B cell (primary cell): ENCODE measurements around the gene MAP3K12. TPM values are rescaled to one million over a fixed set of nuclear protein-coding genes. Genes with fewer than 3 reads are reported as not detected.

Experiments used
- ATAC-seq: fragments of 200-7000 bp; cut with Tn5 transposase; one replicate; pipeline ENCODE4 v1.10.0; 2021; ENCODE audit warnings: low read depth, mild to moderate bottlenecking, moderate number of reproducible peaks, moderate library complexity
- CTCF ChIA-PET: fragments of 350-600 bp; sonication (Branson Sonifier 250); formaldehyde crosslinking; loops from one replicate; lab custom pipeline; 2021; ENCODE audit warnings: antibody characterized with exemption, inconsistent platforms; lab: Charles Lee
- POLR2A ChIA-PET: fragments of 350-600 bp; sonication (Branson Sonifier 250); formaldehyde crosslinking; loops from one replicate; lab custom pipeline; 2021; ENCODE audit warnings: antibody characterized with exemption; lab: Charles Lee
- DNase-seq: peaks from one replicate; pipeline ENCODE4 v3.0.0; 2013
- H2AFZ ChIP-seq: 2 replicates; pipeline ENCODE4 v1.6.1; 2012; ENCODE audit warnings: mild to moderate bottlenecking, low read depth, low read length; ENCODE audit not compliant: insufficient read depth, poor library complexity, severe bottlenecking
- H3K27ac ChIP-seq, 2 donors: 1 replicate in 1 of 2; 2 replicates in 1 of 2; pipeline ENCODE4 v1.5.1; 2012 to 2013; ENCODE audit warnings: low read length in 2 of 2, mild to moderate bottlenecking in 2 of 2, moderate library complexity in 1 of 2
- H3K27me3 ChIP-seq, 4 experiments: fragments of 200-600 bp in 1 of 4; sonication (generic) in 1 of 4; replicated peaks in 1 of 4; 1 replicate in 2 of 4; 2 replicates in 2 of 4; pipeline versions ENCODE4 v1.6.1 to v1.7.0; 2013 to 2016; ENCODE audit warnings: low read length in 3 of 4, mild to moderate bottlenecking in 2 of 4, mixed read lengths in 1 of 4, moderate library complexity in 1 of 4; ENCODE audit not compliant: insufficient read depth in 4 of 4, control insufficient read depth in 3 of 4; ENCODE audit errors: control extremely low read depth in 1 of 4
- H3K36me3 ChIP-seq, 2 experiments: replicated peaks in 1 of 2; 1 replicate in 1 of 2; 2 replicates in 1 of 2; pipeline versions ENCODE4 v1.6.1 to v1.7.1; 2013; ENCODE audit warnings: low read length in 1 of 2; ENCODE audit not compliant: insufficient read depth in 2 of 2, control insufficient read depth in 1 of 2; ENCODE audit errors: control extremely low read depth in 1 of 2, extremely low read depth in 1 of 2
- H3K4me1 ChIP-seq, 2 donors: fragments of 200-600 bp in 1 of 2; sonication (generic) in 1 of 2; 1 replicate in 1 of 2; 2 replicates in 1 of 2; pipeline versions ENCODE4 v1.5.1 to v1.6.1; 2013 to 2017; ENCODE audit warnings: low read length in 2 of 2; ENCODE audit not compliant: control insufficient read depth in 2 of 2, insufficient read depth in 2 of 2
- H3K4me2 ChIP-seq: replicated peaks from 2 replicates; pipeline ENCODE3; 2012; ENCODE audit warnings: mild to moderate bottlenecking, low read depth, low read length; ENCODE audit not compliant: poor library complexity, severe bottlenecking
- H3K4me3 ChIP-seq, 5 experiments: fragments of 200-600 bp in 1 of 5; sonication (generic) in 1 of 5; 1 replicate in 3 of 5; 2 replicates in 2 of 5; pipeline versions ENCODE4 v1.5.1 to v1.7.0; 2011 to 2016; ENCODE audit warnings: low read length in 4 of 5, mild to moderate bottlenecking in 4 of 5, low read depth in 2 of 5, control low read depth in 1 of 5, moderate library complexity in 1 of 5; ENCODE audit not compliant: insufficient read depth in 1 of 5; ENCODE audit errors: control extremely low read depth in 1 of 5, extremely low read depth in 1 of 5
- H3K79me2 ChIP-seq: fragments of 200-600 bp; sonication (generic); one replicate; pipeline ENCODE4 v1.6.0; 2016; ENCODE audit warnings: low read length; ENCODE audit not compliant: control insufficient read depth, insufficient read depth
- H3K9ac ChIP-seq: fragments of 200-600 bp; sonication (generic); 2 replicates; pipeline ENCODE4 v1.6.1; 2017; ENCODE audit warnings: mild to moderate bottlenecking, low read length, moderate library complexity
- H3K9me3 ChIP-seq, 3 donors: one replicate each; pipeline versions ENCODE4 v1.6.1 to v1.7.1; 2013; ENCODE audit warnings: low read length in 2 of 3; ENCODE audit not compliant: control insufficient read depth in 2 of 3, insufficient read depth in 1 of 3; ENCODE audit errors: control extremely low read depth in 1 of 3
- H4K20me1 ChIP-seq: 2 replicates; pipeline ENCODE4 v1.6.0; 2012; ENCODE audit warnings: mild to moderate bottlenecking, low read length; ENCODE audit not compliant: insufficient read depth, control insufficient read depth, poor library complexity, severe bottlenecking
- H3K27ac Mint-ChIP-seq: one replicate; pipeline ENCODE4 v1.8.0; 2021; ENCODE audit warnings: mixed read lengths
- H3K27me3 Mint-ChIP-seq: one replicate; pipeline ENCODE4 v1.8.0; 2021; ENCODE audit warnings: mixed read lengths
- H3K4me1 Mint-ChIP-seq: one replicate; pipeline ENCODE4 v1.8.0; 2021; ENCODE audit warnings: mixed read lengths
- H3K4me3 Mint-ChIP-seq: one replicate; pipeline ENCODE4 v1.8.0; 2021; ENCODE audit warnings: mixed read lengths
- H3K9me3 Mint-ChIP-seq: one replicate; pipeline ENCODE4 v1.8.0; 2022; ENCODE audit warnings: mixed read lengths; ENCODE audit not compliant: insufficient read depth
- EZH2 ChIP-seq: IDR thresholded peaks from 2 replicates; pipeline ENCODE4 v1.6.1; 2012; ENCODE audit warnings: borderline replicate concordance, low read depth, mild to moderate bottlenecking, moderate library complexity, low read length; ENCODE audit not compliant: insufficient read depth, poor library complexity, severe bottlenecking
- WGBS: methylation state at CpG from one replicate; pipeline ENCODE4 v1.1.5; 2013; ENCODE audit warnings: missing lambda C conversion rate; ENCODE audit not compliant: insufficient coverage; 5-methylcytosine and 5-hydroxymethylcytosine counted together
- intact Hi-C: fragments of 100-400 bp; cut with micrococcal nuclease; formaldehyde crosslinking; loops from one replicate; pipeline ENCODE4 v1.10.0; 2022
- polyA plus RNA-seq: library from polyadenylated mRNA; depleted of rRNA; stranded (reverse); fragments of >200 nt; gene quantifications from 2 replicates; pipeline ENCODE4 v1.2.3, GENCODE V29; 2012
- total RNA-seq, 2 donors: library from RNA; stranded (reverse); fragments of 120-200 nt in 1 of 2; gene quantifications; 1 replicate in 1 of 2; 2 replicates in 1 of 2; pipeline versions ENCODE4 v1.2.3 to v1.2.4, GENCODE V29; 2013 to 2022
- TF ChIP-seq, protein P1 (sequence below): fragments of 200-600 bp; IDR thresholded peaks from one replicate; pipeline ENCODE4 v1.8.0; 2022; ENCODE audit warnings: antibody characterized with exemption, mild to moderate bottlenecking

Gene MAP3K12
- total and polyA plus RNA-seq, 2 donors (not counting 1 experiment from before 2014, with no cell fraction given): 15.0 to 17.0 TPM

DNA sequence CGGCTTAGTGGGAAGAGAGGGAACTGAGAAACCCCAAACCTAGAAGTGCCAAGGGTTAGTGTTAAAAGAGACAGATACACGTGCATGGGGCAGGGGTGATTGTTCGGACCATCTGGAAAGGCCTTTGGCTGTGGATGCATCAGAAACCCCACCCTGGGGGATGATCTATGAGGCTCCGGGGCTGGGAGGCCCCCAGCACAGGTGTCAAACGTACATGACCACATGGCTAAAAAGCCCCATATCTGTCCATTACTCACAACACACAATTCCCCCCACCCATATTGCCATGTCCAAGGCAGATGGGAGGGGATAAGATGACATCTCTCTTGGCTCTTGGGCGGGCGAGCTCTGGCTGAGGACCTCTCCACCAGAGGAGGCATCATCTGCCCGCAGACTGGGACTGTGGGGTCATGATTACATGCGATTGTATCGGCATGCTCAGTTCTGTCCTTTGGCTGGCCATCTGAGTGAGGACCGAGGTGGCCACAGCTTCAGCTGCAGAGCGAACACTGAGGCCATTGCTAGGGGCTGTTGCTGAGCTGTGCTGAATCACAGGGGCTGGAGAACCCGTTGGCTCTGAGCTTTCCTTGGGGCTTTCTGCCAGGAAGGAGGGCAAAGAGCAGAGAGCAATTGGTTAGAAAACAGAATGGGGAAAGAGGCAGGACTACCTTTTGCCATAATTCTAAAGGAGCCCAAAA is 17.6 kb upstream of the MAP3K12 start:
- Mint-ChIP-seq H3K4me3 (no peak overlapping the region), H3K4me1 (no peaks in the 10 kb centered on the region), H3K27me3 (no peaks in the 10 kb centered on the region), H3K27ac (no peak overlapping the region), H3K9me3 (no peaks in the 10 kb centered on the region)
- no peak overlapping the region for H3K4me2 ChIP-seq
- 98% methylated on average over 9 of the region's 13 CpGs for WGBS
- no peaks in the 10 kb centered on the region for H3K79me2 ChIP-seq
- POLR2A ChIA-PET: no interaction called here
- H3K4me1 ChIP-seq: no peaks in the 10 kb centered on the region
- H2AFZ ChIP-seq: no peak overlapping the region
- no peak for ATAC-seq
- peaks cover under 1 to 90% of the 10 kb centered on the region in 2 experiments for H3K36me3 ChIP-seq
- H3K27ac ChIP-seq: no peak overlapping the region
- intact Hi-C loops: no loop called here
- H3K9ac ChIP-seq: no peak overlapping the region
- no peaks in the 10 kb centered on the region for H3K27me3 ChIP-seq
- TF ChIP-seq, protein P1, sequence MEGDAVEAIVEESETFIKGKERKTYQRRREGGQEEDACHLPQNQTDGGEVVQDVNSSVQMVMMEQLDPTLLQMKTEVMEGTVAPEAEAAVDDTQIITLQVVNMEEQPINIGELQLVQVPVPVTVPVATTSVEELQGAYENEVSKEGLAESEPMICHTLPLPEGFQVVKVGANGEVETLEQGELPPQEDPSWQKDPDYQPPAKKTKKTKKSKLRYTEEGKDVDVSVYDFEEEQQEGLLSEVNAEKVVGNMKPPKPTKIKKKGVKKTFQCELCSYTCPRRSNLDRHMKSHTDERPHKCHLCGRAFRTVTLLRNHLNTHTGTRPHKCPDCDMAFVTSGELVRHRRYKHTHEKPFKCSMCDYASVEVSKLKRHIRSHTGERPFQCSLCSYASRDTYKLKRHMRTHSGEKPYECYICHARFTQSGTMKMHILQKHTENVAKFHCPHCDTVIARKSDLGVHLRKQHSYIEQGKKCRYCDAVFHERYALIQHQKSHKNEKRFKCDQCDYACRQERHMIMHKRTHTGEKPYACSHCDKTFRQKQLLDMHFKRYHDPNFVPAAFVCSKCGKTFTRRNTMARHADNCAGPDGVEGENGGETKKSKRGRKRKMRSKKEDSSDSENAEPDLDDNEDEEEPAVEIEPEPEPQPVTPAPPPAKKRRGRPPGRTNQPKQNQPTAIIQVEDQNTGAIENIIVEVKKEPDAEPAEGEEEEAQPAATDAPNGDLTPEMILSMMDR: no peak
- TF ChIP-seq EZH2: no peak
- CTCF ChIA-PET: interaction anchor here (5.7 kb wide), 1 partner anchor 8 kb away, joined by 35 read pairs; no protein-coding TSS in a partner anchor
- no peaks in the 10 kb centered on the region for H4K20me1 ChIP-seq
- H3K4me3 ChIP-seq: no peak overlapping the region
- no peak for DNase-seq
- H3K9me3 ChIP-seq: no peaks in the 10 kb centered on the region

- DNase-seq (no peak), ATAC-seq (no peak)
- H3K27ac ChIP-seq: no peak overlapping the region
- H3K4me3 ChIP-seq: no peak overlapping the region
- H3K4me2 ChIP-seq: no peak overlapping the region
- H3K9ac ChIP-seq: no peak overlapping the region
- no peak overlapping the region for H2AFZ ChIP-seq
- Mint-ChIP-seq H3K4me3 (no peak overlapping the region), H3K9me3 (no peaks in the 10 kb centered on the region), H3K27ac (no peak overlapping the region), H3K4me1 (no peaks in the 10 kb centered on the region), H3K27me3 (no peaks in the 10 kb centered on the region)
- no peaks in the 10 kb centered on the region for H4K20me1 ChIP-seq
- ChIA-PET POLR2A (no interaction called here), CTCF (no interaction called here)
- H3K4me1 ChIP-seq: no peaks in the 10 kb centered on the region
- H3K36me3 ChIP-seq: peaks cover 0 to 80% of the 10 kb centered on the region in 2 experiments
- no peaks in the 10 kb centered on the region for H3K79me2 ChIP-seq
- intact Hi-C loops: no loop called here
- no peaks in the 10 kb centered on the region for H3K27me3 ChIP-seq
- no CpG with 5 or more reads among the region's 2 CpGs for WGBS
- TF ChIP-seq EZH2: no peak
- H3K9me3 ChIP-seq: no peaks in the 10 kb centered on the region
These were observed 16.0 kb upstream of the MAP3K12 start for GRCh38 chr12:53515291-53515680.
